T-cell (primary cell): Measurements from ENCODE around the gene MAGI3. TPM values are rescaled to one million over a fixed set of nuclear protein-coding genes. Genes with fewer than 3 reads are reported as not detected.

Source experiments
- ATAC-seq, 4 experiments: fragments of 200-7000 bp in 3 of 4; fragments of 150-1000 bp in 1 of 4; cut with Tn5 transposase; replicated peaks in 1 of 4; 1 replicate in 3 of 4; 2 replicates in 1 of 4; pipeline ENCODE4 v1.10.0; 2021; ENCODE audit warnings: moderate library complexity in 3 of 4, mild to moderate bottlenecking in 2 of 4, moderate number of reproducible peaks in 1 of 4
- CTCF ChIA-PET, 2 donors: fragments of 300-600 bp; sonication (Branson Sonifier 250); formaldehyde crosslinking; loops; one replicate each; lab custom pipeline; 2022; ENCODE audit warnings: antibody characterized with exemption in 2 of 2; lab: Charles Lee
- POLR2A ChIA-PET, 2 donors: fragments of 300-600 bp; sonication (Branson Sonifier 250); formaldehyde crosslinking; loops; one replicate each; lab custom pipeline; 2022; ENCODE audit warnings: antibody characterized with exemption in 2 of 2; lab: Charles Lee
- DNase-seq, 35 experiments: peaks; one replicate each; pipeline versions ENCODE4 v3.0.0 to v3.0.0-alpha.2; 2013 to 2023
- H3K27ac ChIP-seq: one replicate; pipeline ENCODE4 v1.5.1; 2013; ENCODE audit warnings: low read length
- H3K27me3 ChIP-seq, 2 experiments: replicated peaks in 1 of 2; 1 replicate in 1 of 2; 2 replicates in 1 of 2; pipeline versions ENCODE4 v1.6.1 to v1.7.0; 2013; ENCODE audit warnings: low read length in 1 of 2, mixed read lengths in 1 of 2; ENCODE audit not compliant: control insufficient read depth in 2 of 2, insufficient read depth in 2 of 2; ENCODE audit errors: extremely low read depth in 1 of 2
- H3K36me3 ChIP-seq, 2 donors: 1 replicate in 1 of 2; 2 replicates in 1 of 2; pipeline versions ENCODE4 v1.6.1 to v1.7.0; 2013; ENCODE audit warnings: low read length in 1 of 2; ENCODE audit not compliant: control insufficient read depth in 2 of 2, insufficient read depth in 1 of 2; ENCODE audit errors: extremely low read depth in 1 of 2
- H3K4me1 ChIP-seq, 2 experiments: 1 replicate in 1 of 2; 2 replicates in 1 of 2; pipeline versions ENCODE4 v1.6.1 to v1.7.0; 2013; ENCODE audit warnings: low read length in 2 of 2, mixed read lengths in 1 of 2; ENCODE audit not compliant: insufficient read depth in 2 of 2, control insufficient read depth in 1 of 2; ENCODE audit errors: extremely low read depth in 1 of 2
- H3K4me3 ChIP-seq, 2 donors: 1 replicate in 1 of 2; 2 replicates in 1 of 2; pipeline versions ENCODE4 v1.5.1 to v1.7.0; 2013; ENCODE audit warnings: mild to moderate bottlenecking in 2 of 2, low read length in 1 of 2, moderate library complexity in 1 of 2; ENCODE audit not compliant: control insufficient read depth in 1 of 2; ENCODE audit errors: extremely low read depth in 1 of 2
- H3K9me3 ChIP-seq: 2 replicates; pipeline ENCODE4 v1.7.0; 2013
- H3K27ac Mint-ChIP-seq, 2 donors: one replicate each; pipeline ENCODE4 v1.8.0; 2020 to 2021; ENCODE audit warnings: mild to moderate bottlenecking in 2 of 2, mixed read lengths in 2 of 2
- H3K27me3 Mint-ChIP-seq, 2 donors: one replicate each; pipeline ENCODE4 v1.8.0; 2021 to 2022; ENCODE audit warnings: mixed read lengths in 2 of 2
- H3K36me3 Mint-ChIP-seq: one replicate; pipeline ENCODE4 v1.8.0; 2021; ENCODE audit warnings: mixed read lengths
- H3K4me1 Mint-ChIP-seq, 3 donors: one replicate each; pipeline ENCODE4 v1.8.0; 2020 to 2022; ENCODE audit warnings: mixed read lengths in 3 of 3, mild to moderate bottlenecking in 1 of 3
- H3K4me3 Mint-ChIP-seq, 3 donors: one replicate each; pipeline ENCODE4 v1.8.0; 2020 to 2022; ENCODE audit warnings: mild to moderate bottlenecking in 3 of 3, mixed read lengths in 3 of 3, moderate library complexity in 3 of 3
- H3K9me3 Mint-ChIP-seq, 3 donors: one replicate each; pipeline ENCODE4 v1.8.0; 2020 to 2022; ENCODE audit warnings: mixed read lengths in 3 of 3
- WGBS: methylation state at CpG from one replicate; pipeline ENCODE4 v1.1.5; 2013; ENCODE audit warnings: missing lambda C conversion rate; ENCODE audit not compliant: insufficient coverage; 5-methylcytosine and 5-hydroxymethylcytosine counted together
- total RNA-seq, 35 experiments: library from RNA in 6 of 35; stranded (reverse) in 6 of 35; fragments of 120-200 nt in 1 of 35; gene quantifications; one replicate each; pipeline versions ENCODE4 v1.2.1 to v1.2.4 and lab custom pipeline; 2013 to 2026

MAGI3 gene
- total RNA-seq, 5 donors from 2014 or later (not counting 1 experiment from before 2014, with no cell fraction given): 4.5 to 8.1 (median 5.6) TPM

- ATAC-seq: no peak
- peaks cover 62% of the 10 kb centered on the region for H3K36me3 Mint-ChIP-seq
- no CpG with 5 or more reads among the region's 2 CpGs for WGBS
Observed at GRCh38 chr1:113721010-113721409, 330.7 kb downstream of the MAGI3 start.

GRCh38 chr1:113732802-113733201, 342.5 kb downstream of the MAGI3 start:
- Histone ChIP-seq H3K27me3 (no peaks in the 10 kb centered on the region), H3K27ac (no peak overlapping the region), H3K36me3 (peaks cover 0 to 2% of the 10 kb centered on the region in 2 donors), H3K9me3 (no peaks in the 10 kb centered on the region), H3K4me3 (no peak overlapping the region), H3K4me1 (no peaks in the 10 kb centered on the region)
- ATAC-seq (no peak), DNase-seq (no peak)
- CTCF ChIA-PET: no interaction called here
- POLR2A ChIA-PET: no interaction called here
- Mint-ChIP-seq H3K9me3 (no peaks in the 10 kb centered on the region), H3K36me3 (peaks cover 24% of the 10 kb centered on the region), H3K27ac (no peak overlapping the region), H3K4me3 (no peak overlapping the region), H3K27me3 (no peaks in the 10 kb centered on the region), H3K4me1 (no peaks in the 10 kb centered on the region)
- no CpG with 5 or more reads among the region's 5 CpGs for WGBS

More at GRCh38 chr1:113721010-113721409, 330.7 kb downstream of the MAGI3 start:
- CTCF ChIA-PET: no interaction called here
- no peak overlapping the region for H3K27ac ChIP-seq
- POLR2A ChIA-PET: no interaction called here
- peaks cover 0 to 7% of the 10 kb centered on the region in 2 donors for H3K36me3 ChIP-seq
- no peaks in the 10 kb centered on the region for H3K4me1 Mint-ChIP-seq
- no peaks in the 10 kb centered on the region for H3K9me3 ChIP-seq
- no peak overlapping the region for H3K27ac Mint-ChIP-seq
- H3K9me3 Mint-ChIP-seq: peaks cover 7 to 22% (median 10%) of the 10 kb centered on the region in 3 donors
- H3K4me3 ChIP-seq: no peak overlapping the region
- no peak for DNase-seq
- H3K27me3 Mint-ChIP-seq: no peaks in the 10 kb centered on the region
- H3K27me3 ChIP-seq: no peaks in the 10 kb centered on the region
- H3K4me1 ChIP-seq: no peaks in the 10 kb centered on the region
- H3K4me3 Mint-ChIP-seq: no peak overlapping the region

GRCh38 chr1:113734357-113735055, 344.2 kb downstream of the MAGI3 start:
- H3K27ac ChIP-seq: no peak overlapping the region
- POLR2A ChIA-PET: no interaction called here
- H3K27ac Mint-ChIP-seq: no peak overlapping the region
- peaks cover 16% of the 10 kb centered on the region for H3K36me3 Mint-ChIP-seq
- H3K36me3 ChIP-seq: peaks cover 0 to 2% of the 10 kb centered on the region in 2 donors
- ATAC-seq: no peak
- CTCF ChIA-PET: interaction anchor here in 1 of 2 donors (0.6 kb wide), 1 partner anchor 170 kb away, joined by 3 read pairs; no protein-coding TSS in a partner anchor
- no peak overlapping the region for H3K4me3 Mint-ChIP-seq
- no peaks in the 10 kb centered on the region for H3K27me3 Mint-ChIP-seq
- no peaks in the 10 kb centered on the region for H3K9me3 Mint-ChIP-seq
- H3K4me3 ChIP-seq: no peak overlapping the region
- H3K4me1 Mint-ChIP-seq: no peaks in the 10 kb centered on the region
- no peaks in the 10 kb centered on the region for H3K27me3 ChIP-seq
- H3K4me1 ChIP-seq: no peaks in the 10 kb centered on the region
- H3K9me3 ChIP-seq: no peaks in the 10 kb centered on the region
- 83% methylated on average over 1 of the region's 2 CpGs for WGBS
- DNase-seq: no peak
